Measurements from ENCODE around the gene CETP. TPM values are rescaled to one million over a fixed set of nuclear protein-coding genes. Genes with fewer than 3 reads are reported as not detected.

Gene CETP
- total and polyA plus RNA-seq, 2 of the 13 experiments (the other 11 are each of a cell fraction or from before 2014, with no cell fraction given) = 0.31 to 9.8 TPM

- TF ChIP-seq, protein P1, sequence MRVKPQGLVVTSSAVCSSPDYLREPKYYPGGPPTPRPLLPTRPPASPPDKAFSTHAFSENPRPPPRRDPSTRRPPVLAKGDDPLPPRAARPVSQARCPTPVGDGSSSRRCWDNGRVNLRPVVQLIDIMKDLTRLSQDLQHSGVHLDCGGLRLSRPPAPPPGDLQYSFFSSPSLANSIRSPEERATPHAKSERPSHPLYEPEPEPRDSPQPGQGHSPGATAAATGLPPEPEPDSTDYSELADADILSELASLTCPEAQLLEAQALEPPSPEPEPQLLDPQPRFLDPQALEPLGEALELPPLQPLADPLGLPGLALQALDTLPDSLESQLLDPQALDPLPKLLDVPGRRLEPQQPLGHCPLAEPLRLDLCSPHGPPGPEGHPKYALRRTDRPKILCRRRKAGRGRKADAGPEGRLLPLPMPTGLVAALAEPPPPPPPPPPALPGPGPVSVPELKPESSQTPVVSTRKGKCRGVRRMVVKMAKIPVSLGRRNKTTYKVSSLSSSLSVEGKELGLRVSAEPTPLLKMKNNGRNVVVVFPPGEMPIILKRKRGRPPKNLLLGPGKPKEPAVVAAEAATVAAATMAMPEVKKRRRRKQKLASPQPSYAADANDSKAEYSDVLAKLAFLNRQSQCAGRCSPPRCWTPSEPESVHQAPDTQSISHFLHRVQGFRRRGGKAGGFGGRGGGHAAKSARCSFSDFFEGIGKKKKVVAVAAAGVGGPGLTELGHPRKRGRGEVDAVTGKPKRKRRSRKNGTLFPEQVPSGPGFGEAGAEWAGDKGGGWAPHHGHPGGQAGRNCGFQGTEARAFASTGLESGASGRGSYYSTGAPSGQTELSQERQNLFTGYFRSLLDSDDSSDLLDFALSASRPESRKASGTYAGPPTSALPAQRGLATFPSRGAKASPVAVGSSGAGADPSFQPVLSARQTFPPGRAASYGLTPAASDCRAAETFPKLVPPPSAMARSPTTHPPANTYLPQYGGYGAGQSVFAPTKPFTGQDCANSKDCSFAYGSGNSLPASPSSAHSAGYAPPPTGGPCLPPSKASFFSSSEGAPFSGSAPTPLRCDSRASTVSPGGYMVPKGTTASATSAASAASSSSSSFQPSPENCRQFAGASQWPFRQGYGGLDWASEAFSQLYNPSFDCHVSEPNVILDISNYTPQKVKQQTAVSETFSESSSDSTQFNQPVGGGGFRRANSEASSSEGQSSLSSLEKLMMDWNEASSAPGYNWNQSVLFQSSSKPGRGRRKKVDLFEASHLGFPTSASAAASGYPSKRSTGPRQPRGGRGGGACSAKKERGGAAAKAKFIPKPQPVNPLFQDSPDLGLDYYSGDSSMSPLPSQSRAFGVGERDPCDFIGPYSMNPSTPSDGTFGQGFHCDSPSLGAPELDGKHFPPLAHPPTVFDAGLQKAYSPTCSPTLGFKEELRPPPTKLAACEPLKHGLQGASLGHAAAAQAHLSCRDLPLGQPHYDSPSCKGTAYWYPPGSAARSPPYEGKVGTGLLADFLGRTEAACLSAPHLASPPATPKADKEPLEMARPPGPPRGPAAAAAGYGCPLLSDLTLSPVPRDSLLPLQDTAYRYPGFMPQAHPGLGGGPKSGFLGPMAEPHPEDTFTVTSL (CRISPR knock-in tag; IDR thresholded peaks at IDR 0.05; ENCODE audit: borderline replicate concordance) = peak; percentile 67
- TF ChIP-seq SMAD3 (CRISPR knock-in tag; IDR thresholded peaks at IDR 0.05) (peak; percentile 72), ZNF274 (CRISPR knock-in tag; IDR thresholded peaks at IDR 0.05) (peak; percentile 70; the same call in 1 of the 2 replicates), NFATC3 (CRISPR knock-in tag; IDR thresholded peaks at IDR 0.05) (peak; percentile 87; the same call in 1 of the 2 replicates), ZNF546 (CRISPR knock-in tag; conservative IDR thresholded peaks at IDR 0.05) (0 out of 2 replicates have a peak, but pooled peaks have one; percentile 91), SMC3 (IDR thresholded peaks at IDR 0.05; ENCODE audit: low read length) (no peak), ZZZ3 (CRISPR knock-in tag; IDR thresholded peaks at IDR 0.05; ENCODE audit: borderline replicate concordance) (peak; percentile 70), ZNF607 (CRISPR knock-in tag; IDR thresholded peaks at IDR 0.05; ENCODE audit: borderline replicate concordance) (no peak), RBFOX2 (IDR thresholded peaks at IDR 0.05; ENCODE audit: low read depth, low read length) (peak; percentile 100), NAIF1 (CRISPR knock-in tag; IDR thresholded peaks at IDR 0.05; ENCODE audit: borderline replicate concordance) (peak; percentile 92), STAG1 (CRISPR knock-in tag; IDR thresholded peaks at IDR 0.05) (peak; percentile 20), NFE2 (CRISPR knock-in tag; IDR thresholded peaks at IDR 0.05) (peak; percentile 46), BCLAF1 (IDR thresholded peaks at IDR 0.05) (no peak), ZNF230 (CRISPR knock-in tag; IDR thresholded peaks at IDR 0.05) (peak; percentile 63; the same call in 1 of the 2 replicates), YEATS4 (CRISPR knock-in tag; IDR thresholded peaks at IDR 0.05; ENCODE audit: borderline replicate concordance) (peak; percentile 99), ZKSCAN1 (IDR thresholded peaks at IDR 0.05; ENCODE audit: low read length) (no peak), ZNF562 (CRISPR knock-in tag; IDR thresholded peaks at IDR 0.05; ENCODE audit: borderline replicate concordance) (no peak), ZNF10 (CRISPR knock-in tag; IDR thresholded peaks at IDR 0.05; ENCODE audit: borderline replicate concordance, low read depth) (0 out of 2 replicates have a peak, but pooled peaks have one; percentile 8), ZC3H13 (CRISPR knock-in tag; IDR thresholded peaks at IDR 0.05) (peak; percentile 92), KMT2B (CRISPR knock-in tag; IDR thresholded peaks at IDR 0.05) (peak; percentile 85; the same call in 1 of the 2 replicates)
- TF ChIP-seq, protein P2, sequence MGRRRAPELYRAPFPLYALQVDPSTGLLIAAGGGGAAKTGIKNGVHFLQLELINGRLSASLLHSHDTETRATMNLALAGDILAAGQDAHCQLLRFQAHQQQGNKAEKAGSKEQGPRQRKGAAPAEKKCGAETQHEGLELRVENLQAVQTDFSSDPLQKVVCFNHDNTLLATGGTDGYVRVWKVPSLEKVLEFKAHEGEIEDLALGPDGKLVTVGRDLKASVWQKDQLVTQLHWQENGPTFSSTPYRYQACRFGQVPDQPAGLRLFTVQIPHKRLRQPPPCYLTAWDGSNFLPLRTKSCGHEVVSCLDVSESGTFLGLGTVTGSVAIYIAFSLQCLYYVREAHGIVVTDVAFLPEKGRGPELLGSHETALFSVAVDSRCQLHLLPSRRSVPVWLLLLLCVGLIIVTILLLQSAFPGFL (CRISPR knock-in tag; IDR thresholded peaks at IDR 0.05) = 0 out of 2 replicates have a peak, but pooled peaks have one; percentile 62
Measured at GRCh38 chr16:56931892-56932720, 29.6 kb upstream of the CETP start, which contains the start of gene HERPUD1 (continued).
